NCI-H446 treated with DMSO at 0.1 percent for 48 hours (cell line): ENCODE results near the gene KRT79.
"Not testable (repeated sequence)": the region's sequence is repeated elsewhere in the genome, so short reads cannot be mapped to it uniquely, and the experiment has no call there.

Source experiments
- DNase-seq: peaks from one replicate; lab custom pipeline; 2025; lab: John Stamatoyannopoulos, UW

The KRT79 gene

GRCh38 chr12:52806821-52807543 is 27.1 kb downstream of the KRT79 start:
- no peak for DNase-seq

GRCh38 chr12:52806169-52806811 is 27.8 kb downstream of the KRT79 start:
- DNase-seq: no peak

GRCh38 chr12:52805739-52806138 is 28.4 kb downstream of the KRT79 start:
- DNase-seq: no peak

GRCh38 chr12:52805000-52805399 is 29.1 kb downstream of the KRT79 start:
- no peak for DNase-seq

- no peak for DNase-seq
Measured at GRCh38 chr12:52802442-52802841, 31.7 kb downstream of the KRT79 start.

GRCh38 chr12:52801773-52802172 is 32.3 kb downstream of the KRT79 start:
- no peak for DNase-seq

- no peak for DNase-seq
Measured at GRCh38 chr12:52800259-52800917, 33.7 kb downstream of the KRT79 start.

GRCh38 chr12:52799505-52800211 is 34.5 kb downstream of the KRT79 start:
- DNase-seq: no peak

- no peak for DNase-seq
Measured at GRCh38 chr12:52798671-52799504, 35.2 kb downstream of the KRT79 start.

- DNase-seq: no peak
Measured at GRCh38 chr12:52798003-52798670, 36.0 kb downstream of the KRT79 start.

GRCh38 chr12:52797529-52797894 is 36.6 kb downstream of the KRT79 start:
- no peak for DNase-seq

- no peak for DNase-seq
Measured at GRCh38 chr12:52796839-52797528, 37.1 kb downstream of the KRT79 start.

GRCh38 chr12:52796429-52796794 is 37.7 kb downstream of the KRT79 start:
- DNase-seq: no peak

- DNase-seq: no peak
Measured at GRCh38 chr12:52795694-52796428, 38.2 kb downstream of the KRT79 start, which contains the start of gene KRT3. Gene KRT3 (minus strand): TSS chr12:52796117. CDS start chr12:52796042, 75 bp downstream.

GRCh38 chr12:52795332-52795674 is 38.8 kb downstream of the KRT79 start:
- not testable (repeated sequence) for DNase-seq

- no peak for DNase-seq
Measured at GRCh38 chr12:52794479-52795331, 39.4 kb downstream of the KRT79 start.

GRCh38 chr12:52792185-52793029 is 41.7 kb downstream of the KRT79 start:
- DNase-seq: no peak
